Suprapubic skin (tissue), 4 donors: ENCODE results near the gene SCUBE1.

Experiments used
- EP300 ChIP-seq: sonication (generic); formaldehyde crosslinking; IDR thresholded peaks from one replicate; pipeline ENCODE4 v1.6.1; 2017; ENCODE audit warnings: antibody characterized with exemption
- POLR2A ChIP-seq, 2 donors: fragments of 450-650 bp; IDR thresholded peaks; one replicate each; pipeline ENCODE4 v1.6.1; 2017; ENCODE audit warnings: antibody characterized with exemption in 2 of 2, mild to moderate bottlenecking in 2 of 2, moderate library complexity in 2 of 2
- POLR2AphosphoS5 ChIP-seq, 3 donors: sonication (generic); formaldehyde crosslinking; IDR thresholded peaks; one replicate each; pipeline ENCODE4 v1.6.1; 2017; ENCODE audit warnings: antibody characterized with exemption in 3 of 3
- TF ChIP-seq, protein P1 (sequence below), 2 donors: fragments of 200-600 bp in 1 of 2; fragments of 450-650 bp in 1 of 2; sonication (generic) in 1 of 2; IDR thresholded peaks; one replicate each; pipeline ENCODE4 v1.5.1; 2016 to 2019; ENCODE audit warnings: antibody characterized with exemption in 2 of 2, mild to moderate bottlenecking in 1 of 2, moderate library complexity in 1 of 2

- TF ChIP-seq POLR2A (IDR thresholded peaks at IDR 0.05) (no peak), EP300 (no peak), POLR2AphosphoS5 (IDR thresholded peaks at IDR 0.05) (no peak)
- TF ChIP-seq, protein P1, sequence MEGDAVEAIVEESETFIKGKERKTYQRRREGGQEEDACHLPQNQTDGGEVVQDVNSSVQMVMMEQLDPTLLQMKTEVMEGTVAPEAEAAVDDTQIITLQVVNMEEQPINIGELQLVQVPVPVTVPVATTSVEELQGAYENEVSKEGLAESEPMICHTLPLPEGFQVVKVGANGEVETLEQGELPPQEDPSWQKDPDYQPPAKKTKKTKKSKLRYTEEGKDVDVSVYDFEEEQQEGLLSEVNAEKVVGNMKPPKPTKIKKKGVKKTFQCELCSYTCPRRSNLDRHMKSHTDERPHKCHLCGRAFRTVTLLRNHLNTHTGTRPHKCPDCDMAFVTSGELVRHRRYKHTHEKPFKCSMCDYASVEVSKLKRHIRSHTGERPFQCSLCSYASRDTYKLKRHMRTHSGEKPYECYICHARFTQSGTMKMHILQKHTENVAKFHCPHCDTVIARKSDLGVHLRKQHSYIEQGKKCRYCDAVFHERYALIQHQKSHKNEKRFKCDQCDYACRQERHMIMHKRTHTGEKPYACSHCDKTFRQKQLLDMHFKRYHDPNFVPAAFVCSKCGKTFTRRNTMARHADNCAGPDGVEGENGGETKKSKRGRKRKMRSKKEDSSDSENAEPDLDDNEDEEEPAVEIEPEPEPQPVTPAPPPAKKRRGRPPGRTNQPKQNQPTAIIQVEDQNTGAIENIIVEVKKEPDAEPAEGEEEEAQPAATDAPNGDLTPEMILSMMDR (IDR thresholded peaks at IDR 0.05): no peak
Observed at GRCh38 chr22:43256976-43257545, 86.1 kb downstream of the SCUBE1 start.
